HG03457 (cell line): Measurements from ENCODE around the gene NMNAT3.
"Not testable (repeated sequence)": the region's sequence is repeated elsewhere in the genome, so short reads cannot be mapped to it uniquely, and the experiment has no call there.

Experiments
- ATAC-seq: cut with Tn5 transposase; IDR thresholded peaks from one replicate; pipeline ENCODE4 v1.9.1; 2021; ENCODE audit warnings: moderate number of reproducible peaks; ENCODE audit not compliant: unreplicated experiment

NMNAT3 gene

GRCh38 chr3:139639662-139640061, 38.1 kb downstream of the NMNAT3 start:
- ATAC-seq, result no peak

GRCh38 chr3:139638518-139638917, 39.3 kb downstream of the NMNAT3 start:
- no peak for ATAC-seq

- no peak for ATAC-seq
Measured at GRCh38 chr3:139636511-139636910, 41.3 kb downstream of the NMNAT3 start.

GRCh38 chr3:139634111-139634635, 43.6 kb downstream of the NMNAT3 start:
- ATAC-seq, result no peak

- ATAC-seq, result no peak
Measured at GRCh38 chr3:139633511-139633910, 44.3 kb downstream of the NMNAT3 start.

GRCh38 chr3:139630542-139630941, 47.2 kb downstream of the NMNAT3 start:
- ATAC-seq, result no peak

- no peak for ATAC-seq
Measured at GRCh38 chr3:139629033-139629432, 48.7 kb downstream of the NMNAT3 start.

GRCh38 chr3:139627759-139628158, 50.0 kb downstream of the NMNAT3 start:
- no peak for ATAC-seq

GRCh38 chr3:139620438-139620837, 57.3 kb downstream of the NMNAT3 start:
- no peak for ATAC-seq

GRCh38 chr3:139619484-139619883, 58.3 kb downstream of the NMNAT3 start:
- ATAC-seq, result no peak

- no peak for ATAC-seq
Measured at GRCh38 chr3:139617672-139618268, 60.0 kb downstream of the NMNAT3 start.

GRCh38 chr3:139611528-139611927, 66.2 kb downstream of the NMNAT3 start:
- ATAC-seq, result no peak

- ATAC-seq, result no peak
Measured at GRCh38 chr3:139610886-139611285, 66.9 kb downstream of the NMNAT3 start.

GRCh38 chr3:139608924-139609323, 68.8 kb downstream of the NMNAT3 start:
- ATAC-seq, result no peak

- no peak for ATAC-seq
Measured at GRCh38 chr3:139608108-139608380, 69.7 kb downstream of the NMNAT3 start.

GRCh38 chr3:139607257-139608107, 70.3 kb downstream of the NMNAT3 start:
- no peak for ATAC-seq

- no peak for ATAC-seq
Measured at GRCh38 chr3:139602003-139602402, 75.8 kb downstream of the NMNAT3 start.

GRCh38 chr3:139601191-139601961, 76.4 kb downstream of the NMNAT3 start:
- no peak for ATAC-seq

GRCh38 chr3:139597947-139598346, 79.8 kb downstream of the NMNAT3 start:
- no peak for ATAC-seq

GRCh38 chr3:139591186-139591585, 86.6 kb downstream of the NMNAT3 start:
- not testable (repeated sequence) for ATAC-seq

- ATAC-seq, result no peak
Measured at GRCh38 chr3:139588450-139588849, 89.3 kb downstream of the NMNAT3 start.

GRCh38 chr3:139587797-139588196, 90.0 kb downstream of the NMNAT3 start:
- no peak for ATAC-seq
